Duodenal mucosa (tissue), 2 donors: ENCODE results near the gene NLGN1.
"Not testable (repeated sequence)": the region's sequence is repeated elsewhere in the genome, so short reads cannot be mapped to it uniquely, and the experiment has no call there.

Experiments used
- H3K27ac ChIP-seq: one replicate; pipeline ENCODE4 v1.7.0; 2013; ENCODE audit warnings: low read depth, low read length
- H3K27me3 ChIP-seq, 2 donors: one replicate each; pipeline ENCODE4 v1.7.0; 2013; ENCODE audit warnings: low read length in 2 of 2, control low read depth in 1 of 2; ENCODE audit not compliant: insufficient read depth in 2 of 2, control insufficient read depth in 1 of 2
- H3K36me3 ChIP-seq, 2 donors: one replicate each; pipeline ENCODE4 v1.7.0; 2013; ENCODE audit warnings: low read length in 2 of 2, control low read depth in 1 of 2; ENCODE audit not compliant: insufficient read depth in 2 of 2, control insufficient read depth in 1 of 2
- H3K4me1 ChIP-seq, 2 donors: one replicate each; pipeline ENCODE4 v1.7.0; 2013; ENCODE audit warnings: low read length in 2 of 2, control low read depth in 1 of 2; ENCODE audit not compliant: insufficient read depth in 2 of 2, control insufficient read depth in 1 of 2
- H3K4me3 ChIP-seq, 2 donors: one replicate each; pipeline ENCODE4 v1.7.0; 2013; ENCODE audit warnings: low read length in 2 of 2, low read depth in 1 of 2
- H3K9ac ChIP-seq, 2 donors: one replicate each; pipeline ENCODE4 v1.7.0; 2013; ENCODE audit warnings: low read length in 2 of 2, low read depth in 1 of 2
- H3K9me3 ChIP-seq, 2 donors: one replicate each; pipeline ENCODE4 v1.7.0; 2013; ENCODE audit warnings: low read length in 2 of 2, control low read depth in 1 of 2; ENCODE audit not compliant: control insufficient read depth in 1 of 2

NLGN1 gene

DNA sequence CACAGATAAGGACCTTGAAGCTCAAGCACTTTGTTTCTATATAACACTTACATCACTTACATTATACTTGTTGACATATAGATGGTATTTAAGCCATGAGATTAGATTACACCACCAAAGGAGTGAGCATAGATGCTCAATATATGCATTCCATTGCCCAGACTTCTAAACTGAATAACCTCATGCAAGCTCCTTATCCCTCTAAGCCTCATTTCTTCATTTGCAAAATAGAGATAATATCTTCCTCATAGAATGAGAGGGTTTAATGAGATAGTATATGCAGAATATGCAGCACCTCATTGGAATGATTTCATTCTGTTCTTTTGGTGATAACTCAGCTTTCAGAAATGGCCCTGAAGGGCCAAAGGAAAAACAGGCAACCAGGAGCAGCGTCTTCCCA is 18.5 kb downstream of the NLGN1 start:
- no peaks in the 10 kb centered on the region for H3K9me3 ChIP-seq

DNA sequence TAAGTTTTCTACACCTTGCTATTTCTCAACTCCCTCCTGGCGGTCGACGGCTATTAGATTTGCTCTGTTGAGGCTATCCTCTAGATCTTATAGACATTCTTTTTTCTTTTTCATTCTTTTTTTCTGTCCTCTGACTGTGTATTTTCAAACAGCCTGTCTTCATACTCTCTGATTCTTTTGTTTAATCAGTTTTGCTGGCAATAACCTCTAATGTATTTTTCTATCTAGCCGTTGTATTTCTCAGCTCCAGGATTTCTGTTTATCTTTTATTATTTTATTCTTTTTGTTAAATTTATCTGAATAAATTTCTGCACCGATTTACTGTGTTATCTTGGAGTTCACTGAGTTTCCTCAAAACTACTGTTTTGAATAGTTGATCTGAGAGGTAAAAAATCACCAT is 31.5 kb downstream of the NLGN1 start:
- Histone ChIP-seq H3K4me1 (no peaks in the 10 kb centered on the region), H3K27ac (no peak overlapping the region), H3K27me3 (no peaks in the 10 kb centered on the region), H3K9ac (no peak overlapping the region), H3K9me3 (peaks cover 0 to 2% of the 10 kb centered on the region in 2 donors), H3K36me3 (no peaks in the 10 kb centered on the region), H3K4me3 (no peak overlapping the region)

More for the DNA sequence above, 18.5 kb downstream of the NLGN1 start:
- Histone ChIP-seq H3K27ac (no peak overlapping the region), H3K4me1 (no peaks in the 10 kb centered on the region), H3K36me3 (no peaks in the 10 kb centered on the region), H3K9ac (no peak overlapping the region), H3K27me3 (no peaks in the 10 kb centered on the region), H3K4me3 (no peak overlapping the region)

- Histone ChIP-seq H3K36me3 (no peaks in the 10 kb centered on the region), H3K9me3 (peaks cover 0 to 2% of the 10 kb centered on the region in 2 donors), H3K9ac (no peak overlapping the region), H3K4me1 (no peaks in the 10 kb centered on the region), H3K27me3 (no peaks in the 10 kb centered on the region), H3K4me3 (no peak overlapping the region), H3K27ac (no peak overlapping the region)
Observed at GRCh38 chr3:173429527-173429926, 32.0 kb downstream of the NLGN1 start.

DNA sequence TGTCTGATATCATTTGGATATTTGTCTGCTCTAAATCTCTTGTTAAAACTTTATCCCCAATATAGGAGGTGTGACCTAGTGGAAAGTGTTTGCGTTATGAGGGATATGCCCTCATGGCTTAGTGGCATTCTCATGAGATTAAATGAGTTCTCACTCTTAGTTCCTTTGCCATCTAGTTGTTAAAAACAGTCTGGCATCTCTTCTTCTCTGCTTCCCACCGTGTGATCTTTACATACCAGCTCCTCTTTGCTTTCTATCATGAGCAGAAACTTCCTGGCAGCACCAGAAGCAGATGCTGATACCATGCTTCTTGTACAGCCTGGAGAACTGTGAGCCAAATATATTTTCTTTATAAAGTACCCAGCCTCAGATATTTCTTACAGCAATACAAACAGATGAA is 33.0 kb downstream of the NLGN1 start:
- H3K4me1 ChIP-seq = no peaks in the 10 kb centered on the region
- no peak overlapping the region for H3K4me3 ChIP-seq
- H3K9ac ChIP-seq = no peak overlapping the region
- no peaks in the 10 kb centered on the region for H3K36me3 ChIP-seq
- H3K27me3 ChIP-seq = no peaks in the 10 kb centered on the region
- H3K9me3 ChIP-seq = peaks cover 0 to 2% of the 10 kb centered on the region in 2 donors
- no peak overlapping the region for H3K27ac ChIP-seq

- Histone ChIP-seq H3K27me3 (no peaks in the 10 kb centered on the region), H3K36me3 (no peaks in the 10 kb centered on the region), H3K9ac (no peak overlapping the region), H3K4me3 (no peak overlapping the region), H3K4me1 (no peaks in the 10 kb centered on the region), H3K27ac (no peak overlapping the region), H3K9me3 (no peaks in the 10 kb centered on the region)
Observed at GRCh38 chr3:173439004-173439403, 41.5 kb downstream of the NLGN1 start.

- Histone ChIP-seq H3K9ac (no peak overlapping the region), H3K4me1 (no peaks in the 10 kb centered on the region), H3K36me3 (no peaks in the 10 kb centered on the region), H3K27me3 (no peaks in the 10 kb centered on the region), H3K9me3 (no peaks in the 10 kb centered on the region), H3K4me3 (no peak overlapping the region), H3K27ac (no peak overlapping the region)
Observed at GRCh38 chr3:173440514-173440913, 43.0 kb downstream of the NLGN1 start.

DNA sequence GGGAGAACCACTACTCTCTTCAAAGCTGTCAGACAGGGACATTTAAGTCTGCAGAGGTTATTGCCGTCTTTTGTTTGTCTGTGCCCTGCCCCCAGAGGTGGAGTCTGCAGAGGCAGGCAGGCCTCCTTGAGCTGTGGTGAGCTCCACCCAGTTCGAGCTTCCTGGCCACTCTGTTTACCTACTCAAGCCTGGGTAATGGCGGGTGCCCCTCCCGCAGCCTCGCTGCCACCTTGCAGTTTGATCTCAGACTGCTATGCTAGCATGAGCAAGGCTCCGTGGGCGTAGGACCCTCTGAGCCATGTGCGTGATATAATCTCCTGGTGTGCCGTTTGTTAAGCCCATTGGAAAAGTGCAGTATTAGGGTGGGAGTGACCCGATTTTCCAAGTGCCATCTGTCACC is 54.0 kb downstream of the NLGN1 start:
- H3K9me3 ChIP-seq, H3K36me3 ChIP-seq, H3K9ac ChIP-seq, H3K27me3 ChIP-seq, H3K27ac ChIP-seq, H3K4me3 ChIP-seq, H3K4me1 ChIP-seq: not testable (repeated sequence)

DNA sequence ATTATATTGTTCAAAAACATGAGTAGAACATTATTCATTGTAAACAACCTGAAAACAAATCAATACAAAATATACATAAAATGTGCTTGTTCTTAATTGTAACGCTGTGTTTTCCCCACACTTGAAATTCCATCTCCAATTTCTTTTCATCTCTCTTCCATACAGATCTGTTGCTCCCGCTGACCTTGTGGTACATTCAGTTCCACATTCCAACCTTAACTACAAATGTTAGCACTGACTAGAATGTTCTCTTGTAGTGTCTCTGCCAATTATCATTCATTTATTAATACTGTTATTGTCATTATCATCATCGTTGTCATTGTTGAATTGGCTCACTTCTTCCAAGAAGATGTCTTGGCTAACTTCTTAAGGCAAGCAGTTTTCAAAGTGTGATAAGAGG is 65.7 kb downstream of the NLGN1 start:
- no peak overlapping the region for H3K27ac ChIP-seq
- no peaks in the 10 kb centered on the region for H3K4me1 ChIP-seq
- H3K9ac ChIP-seq = no peak overlapping the region
- H3K36me3 ChIP-seq = no peaks in the 10 kb centered on the region
- no peaks in the 10 kb centered on the region for H3K9me3 ChIP-seq
- H3K4me3 ChIP-seq = no peak overlapping the region
- no peaks in the 10 kb centered on the region for H3K27me3 ChIP-seq

DNA sequence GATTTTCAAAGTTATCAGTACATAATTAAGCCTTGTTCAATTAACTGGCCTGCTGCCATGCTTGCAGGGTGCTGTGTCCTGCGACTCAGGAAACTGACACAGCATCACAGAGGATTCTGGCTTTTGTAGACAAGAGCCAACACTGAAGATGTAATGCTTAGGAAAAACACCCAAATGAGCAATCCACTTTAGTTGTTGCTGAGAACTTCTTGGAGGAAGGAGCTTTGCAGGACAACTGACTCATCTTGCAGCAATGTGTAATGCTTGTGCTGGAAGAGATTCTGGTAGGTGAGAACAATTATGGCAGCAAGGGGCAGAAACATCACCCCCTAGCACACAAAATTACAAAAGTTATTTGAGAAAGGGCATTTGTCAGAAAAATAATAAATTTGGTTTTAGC is 67.6 kb downstream of the NLGN1 start:
- H3K9ac ChIP-seq = no peak overlapping the region
- H3K27me3 ChIP-seq = no peaks in the 10 kb centered on the region
- no peak overlapping the region for H3K27ac ChIP-seq
- H3K4me1 ChIP-seq = no peaks in the 10 kb centered on the region
- no peaks in the 10 kb centered on the region for H3K9me3 ChIP-seq
- H3K4me3 ChIP-seq = no peak overlapping the region
- H3K36me3 ChIP-seq = no peaks in the 10 kb centered on the region

DNA sequence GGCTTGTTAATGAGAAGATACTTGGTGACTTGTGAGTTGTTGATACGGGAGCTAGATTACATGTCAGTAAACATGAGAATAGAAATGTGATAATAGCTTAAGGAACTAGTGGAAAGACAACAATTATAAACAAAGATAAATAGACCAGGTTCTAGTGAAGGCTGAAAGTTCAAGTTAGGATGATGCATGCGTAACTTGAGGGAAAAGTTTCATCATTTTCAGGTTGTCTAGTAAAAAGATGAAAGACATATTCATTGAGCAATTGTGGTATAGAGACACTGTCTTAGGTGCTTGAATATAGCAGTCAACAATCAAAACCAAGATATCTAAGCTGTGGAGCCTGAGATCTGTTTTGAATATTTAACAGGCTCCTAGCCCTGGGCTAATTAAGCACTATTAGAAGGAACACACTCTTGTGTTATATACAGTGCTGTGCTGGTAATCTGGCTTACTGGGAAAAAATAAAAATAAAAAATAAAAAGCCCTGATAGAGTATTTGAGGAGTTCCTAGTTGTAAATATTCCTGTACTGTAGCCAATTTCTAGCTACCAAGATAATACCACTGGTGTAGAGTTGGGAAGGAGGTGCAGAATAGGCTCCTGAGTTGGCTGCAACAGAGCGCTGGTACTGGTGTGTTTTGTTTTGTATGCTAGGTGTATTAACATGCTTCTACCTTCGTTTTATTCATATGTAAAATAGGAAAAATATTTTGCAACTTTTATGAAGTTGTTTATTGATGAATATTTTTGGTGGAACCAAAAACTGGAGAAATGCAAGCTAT is 68.5 kb downstream of the NLGN1 start:
- Histone ChIP-seq H3K27ac (no peak overlapping the region), H3K36me3 (no peaks in the 10 kb centered on the region), H3K9ac (no peak overlapping the region), H3K27me3 (no peaks in the 10 kb centered on the region), H3K9me3 (no peaks in the 10 kb centered on the region), H3K4me1 (no peaks in the 10 kb centered on the region), H3K4me3 (no peak overlapping the region)
